OCI-LY1 (cell line): Measurements from ENCODE around the gene ZSCAN21.

Source experiments
- CTCF ChIP-seq: fragments of 200-600 bp; sonication (generic), shearing (Covaris generic); IDR thresholded peaks from 2 replicates; pipeline ENCODE4 v1.5.1; 2017; ENCODE audit warnings: mild to moderate bottlenecking, antibody characterized with exemption, low read length, moderate library complexity, mixed read lengths
- EZH2 ChIP-seq: fragments of 200-600 bp; sonication (generic), shearing (Covaris generic); IDR thresholded peaks from 2 replicates; pipeline ENCODE4 v1.8.0; 2017; ENCODE audit warnings: borderline replicate concordance, mixed run types, mild to moderate bottlenecking, antibody characterized with exemption, low read length, moderate library complexity, mixed read lengths

GRCh38 chr7:100010901-100011300 is 38.7 kb upstream of the ZSCAN21 start:
- TF ChIP-seq EZH2 (no peak), CTCF (no peak)
